Ishikawa (cell line): ENCODE results near the gene PIGR.

ENCODE experiments used
- CEBPB ChIP-seq: IDR thresholded peaks from 2 replicates; pipeline ENCODE4 v1.6.1; 2012
- CREB1 ChIP-seq: IDR thresholded peaks from 2 replicates; pipeline ENCODE4 v1.6.1; 2012; ENCODE audit warnings: low read depth
- EGR1 ChIP-seq: IDR thresholded peaks from 2 replicates; pipeline ENCODE4 v1.6.1; 2012
- EP300 ChIP-seq: IDR thresholded peaks from 2 replicates; pipeline ENCODE4 v1.6.1; 2012; ENCODE audit warnings: borderline replicate concordance
- FOXM1 ChIP-seq: IDR thresholded peaks from 2 replicates; pipeline ENCODE4 v1.6.1; 2012; ENCODE audit warnings: low read depth, borderline replicate concordance
- MAX ChIP-seq: IDR thresholded peaks from 2 replicates; pipeline ENCODE4 v1.6.1; 2012
- NFIC ChIP-seq: IDR thresholded peaks from 2 replicates; pipeline ENCODE4 v1.6.1; 2012
- RAD21 ChIP-seq: IDR thresholded peaks from 2 replicates; pipeline ENCODE4 v1.6.1; 2012; ENCODE audit warnings: low read depth
- TAF1 ChIP-seq: IDR thresholded peaks from 2 replicates; pipeline ENCODE4 v1.6.1; 2012; ENCODE audit warnings: low read depth, mild to moderate bottlenecking
- TCF12 ChIP-seq: IDR thresholded peaks from 2 replicates; pipeline ENCODE4 v1.6.1; 2012; ENCODE audit warnings: low read depth
- TEAD4 ChIP-seq: IDR thresholded peaks from 2 replicates; pipeline ENCODE4 v1.6.1; 2012
- YY1 ChIP-seq: IDR thresholded peaks from 2 replicates; pipeline ENCODE4 v1.6.1; 2012; ENCODE audit warnings: low read depth
- ZBTB7A ChIP-seq: IDR thresholded peaks from 2 replicates; pipeline ENCODE4 v1.6.1; 2012; ENCODE audit warnings: low read depth
- TF ChIP-seq, protein P1 (sequence below): IDR thresholded peaks from 2 replicates; pipeline ENCODE4 v1.6.1; 2012; ENCODE audit warnings: low read depth, mild to moderate bottlenecking
- TF ChIP-seq, protein P2 (sequence below): IDR thresholded peaks from 2 replicates; pipeline ENCODE4 v1.6.1; 2012

Gene PIGR

GRCh38 chr1:206898089-206898914 lies 48.0 kb downstream of the PIGR start:
- no peak for TF ChIP-seq EGR1
- TF ChIP-seq TEAD4, result 0 out of 2 replicates have a peak, but pooled peaks have one; percentile 10
- no peak for TF ChIP-seq NFIC
- TF ChIP-seq, protein P1, sequence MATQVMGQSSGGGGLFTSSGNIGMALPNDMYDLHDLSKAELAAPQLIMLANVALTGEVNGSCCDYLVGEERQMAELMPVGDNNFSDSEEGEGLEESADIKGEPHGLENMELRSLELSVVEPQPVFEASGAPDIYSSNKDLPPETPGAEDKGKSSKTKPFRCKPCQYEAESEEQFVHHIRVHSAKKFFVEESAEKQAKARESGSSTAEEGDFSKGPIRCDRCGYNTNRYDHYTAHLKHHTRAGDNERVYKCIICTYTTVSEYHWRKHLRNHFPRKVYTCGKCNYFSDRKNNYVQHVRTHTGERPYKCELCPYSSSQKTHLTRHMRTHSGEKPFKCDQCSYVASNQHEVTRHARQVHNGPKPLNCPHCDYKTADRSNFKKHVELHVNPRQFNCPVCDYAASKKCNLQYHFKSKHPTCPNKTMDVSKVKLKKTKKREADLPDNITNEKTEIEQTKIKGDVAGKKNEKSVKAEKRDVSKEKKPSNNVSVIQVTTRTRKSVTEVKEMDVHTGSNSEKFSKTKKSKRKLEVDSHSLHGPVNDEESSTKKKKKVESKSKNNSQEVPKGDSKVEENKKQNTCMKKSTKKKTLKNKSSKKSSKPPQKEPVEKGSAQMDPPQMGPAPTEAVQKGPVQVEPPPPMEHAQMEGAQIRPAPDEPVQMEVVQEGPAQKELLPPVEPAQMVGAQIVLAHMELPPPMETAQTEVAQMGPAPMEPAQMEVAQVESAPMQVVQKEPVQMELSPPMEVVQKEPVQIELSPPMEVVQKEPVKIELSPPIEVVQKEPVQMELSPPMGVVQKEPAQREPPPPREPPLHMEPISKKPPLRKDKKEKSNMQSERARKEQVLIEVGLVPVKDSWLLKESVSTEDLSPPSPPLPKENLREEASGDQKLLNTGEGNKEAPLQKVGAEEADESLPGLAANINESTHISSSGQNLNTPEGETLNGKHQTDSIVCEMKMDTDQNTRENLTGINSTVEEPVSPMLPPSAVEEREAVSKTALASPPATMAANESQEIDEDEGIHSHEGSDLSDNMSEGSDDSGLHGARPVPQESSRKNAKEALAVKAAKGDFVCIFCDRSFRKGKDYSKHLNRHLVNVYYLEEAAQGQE, result no peak
- TF ChIP-seq ZBTB7A, result no peak
- TF ChIP-seq, protein P2, sequence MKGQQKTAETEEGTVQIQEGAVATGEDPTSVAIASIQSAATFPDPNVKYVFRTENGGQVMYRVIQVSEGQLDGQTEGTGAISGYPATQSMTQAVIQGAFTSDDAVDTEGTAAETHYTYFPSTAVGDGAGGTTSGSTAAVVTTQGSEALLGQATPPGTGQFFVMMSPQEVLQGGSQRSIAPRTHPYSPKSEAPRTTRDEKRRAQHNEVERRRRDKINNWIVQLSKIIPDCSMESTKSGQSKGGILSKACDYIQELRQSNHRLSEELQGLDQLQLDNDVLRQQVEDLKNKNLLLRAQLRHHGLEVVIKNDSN, result no peak
- no peak for TF ChIP-seq CEBPB
- no peak for TF ChIP-seq TCF12

- no peak for TF ChIP-seq TEAD4
Measured at GRCh38 chr1:206897175-206897574, 49.1 kb downstream of the PIGR start, which contains the start of gene IL24. Gene IL24 (plus strand): TSS chr1:206897443. CDS start chr1:206897833, 390 bp downstream.

GRCh38 chr1:206896261-206896660 lies 50.0 kb downstream of the PIGR start:
- TF ChIP-seq FOXM1 (no peak), MAX (no peak), NFIC (no peak), CEBPB (no peak), TEAD4 (no peak), EGR1 (no peak), CREB1 (no peak), RAD21 (no peak), EP300 (no peak), ZBTB7A (no peak)
- TF ChIP-seq, protein P1, result no peak
- TF ChIP-seq, protein P2, result no peak

GRCh38 chr1:206895837-206896242 lies 50.4 kb downstream of the PIGR start:
- TF ChIP-seq CEBPB (no peak), RAD21 (no peak), EP300 (no peak), MAX (no peak)

- TF ChIP-seq EP300 (no peak), ZBTB7A (no peak), TEAD4 (no peak), TAF1 (no peak), CEBPB (no peak), EGR1 (no peak), CREB1 (no peak), MAX (no peak), TCF12 (no peak), RAD21 (no peak), YY1 (no peak), NFIC (no peak), FOXM1 (no peak)
- TF ChIP-seq, protein P1, result no peak
- TF ChIP-seq, protein P2, result no peak
Measured at GRCh38 chr1:206895325-206895724, 50.9 kb downstream of the PIGR start.
